IMR-90 (cell line): ENCODE measurements around the gene IL17B. TPM values are rescaled to one million over a fixed set of nuclear protein-coding genes. Genes with fewer than 3 reads are reported as not detected.
A peak's percentile ranks its signal among the peaks of the same experiment; 100 is the strongest.

Experiments
- ATAC-seq: fragments of 200-7000 bp; cut with Tn5 transposase; 2 replicates; pipeline ENCODE4 v1.9.1; 2020; ENCODE audit warnings: low read depth, mild to moderate bottlenecking, moderate library complexity
- BruUV-seq: library from RNA; stranded (reverse); fragments of 400-500 nt; replicated peaks from 2 replicates; lab custom pipeline; 2021; lab: Mats Ljungman, UMichigan
- CTCF ChIA-PET: fragments of 300-600 bp; formaldehyde crosslinking; extraction: SDS; loops from one replicate; lab custom pipeline; 2021; ENCODE audit warnings: antibody characterized with exemption; lab: Yijun Ruan, JAX
- POLR2A ChIA-PET: fragments of 300-600 bp; sonication (Branson Sonifier 250); formaldehyde crosslinking; loops from one replicate; lab custom pipeline; 2022; ENCODE audit warnings: antibody characterized with exemption; ENCODE audit not compliant: unreplicated experiment; lab: Charles Lee
- DNase-seq: peaks from one replicate; pipeline ENCODE4 v3.0.0; 2013
- H2AFZ ChIP-seq: replicated peaks from 2 replicates; pipeline ENCODE3; 2013; ENCODE audit warnings: low read length, mild to moderate bottlenecking; ENCODE audit not compliant: poor library complexity
- H2AK5ac ChIP-seq: 2 replicates; pipeline ENCODE4 v1.6.1; 2013; ENCODE audit warnings: low read depth, low read length, inconsistent platforms
- H2AK9ac ChIP-seq: replicated peaks from 2 replicates; pipeline ENCODE3; 2013; ENCODE audit warnings: mild to moderate bottlenecking, low read depth, low read length, moderate library complexity; ENCODE audit not compliant: poor library complexity
- H2BK120ac ChIP-seq: 2 replicates; pipeline ENCODE4 v1.6.1; 2013; ENCODE audit warnings: low read depth, low read length, inconsistent platforms
- H2BK15ac ChIP-seq: 3 replicates; pipeline ENCODE4 v1.6.1; 2013; ENCODE audit warnings: low read depth, low read length, inconsistent platforms
- H2BK20ac ChIP-seq: 2 replicates; pipeline ENCODE4 v1.6.1; 2013; ENCODE audit warnings: low read depth, mild to moderate bottlenecking, inconsistent platforms, low read length, moderate library complexity
- H2BK5ac ChIP-seq: 2 replicates; pipeline ENCODE4 v1.6.1; 2013; ENCODE audit warnings: mild to moderate bottlenecking, low read depth, low read length, inconsistent platforms; ENCODE audit not compliant: poor library complexity, severe bottlenecking
- H3K14ac ChIP-seq: replicated peaks from 2 replicates; pipeline ENCODE4 v1.6.1; 2013; ENCODE audit warnings: low read depth, low read length, inconsistent platforms
- H3K18ac ChIP-seq: 2 replicates; pipeline ENCODE4 v1.6.1; 2013; ENCODE audit warnings: low read depth, low read length, control low read depth
- H3K23ac ChIP-seq: 2 replicates; pipeline ENCODE4 v1.6.1; 2013; ENCODE audit warnings: low read depth, low read length, inconsistent platforms
- H3K27ac ChIP-seq: 2 replicates; pipeline ENCODE4 v1.5.1; 2013; ENCODE audit warnings: mild to moderate bottlenecking, control low read depth, low read length; ENCODE audit not compliant: insufficient read depth
- H3K27me3 ChIP-seq: 2 replicates; pipeline ENCODE4 v1.6.1; 2013; ENCODE audit warnings: low read length; ENCODE audit not compliant: control insufficient read depth, insufficient read depth
- H3K36me3 ChIP-seq: 2 replicates; pipeline ENCODE4 v1.6.1; 2013; ENCODE audit warnings: low read length, mixed read lengths; ENCODE audit not compliant: control insufficient read depth, insufficient read depth
- H3K4ac ChIP-seq: 2 replicates; pipeline ENCODE4 v1.6.1; 2013; ENCODE audit warnings: low read depth, low read length, inconsistent platforms
- H3K4me1 ChIP-seq: 2 replicates; pipeline ENCODE4 v1.6.1; 2013; ENCODE audit warnings: low read length, mixed read lengths; ENCODE audit not compliant: control insufficient read depth, insufficient read depth
- H3K4me2 ChIP-seq: 2 replicates; pipeline ENCODE4 v1.6.1; 2013; ENCODE audit warnings: low read depth, mild to moderate bottlenecking, control low read depth, low read length, moderate library complexity
- H3K4me3 ChIP-seq: 2 replicates; pipeline ENCODE4 v1.5.1; 2013; ENCODE audit warnings: low read depth, mild to moderate bottlenecking, control low read depth, low read length, moderate library complexity; ENCODE audit not compliant: insufficient read depth
- H3K56ac ChIP-seq: 2 replicates; pipeline ENCODE4 v1.6.1; 2013; ENCODE audit warnings: low read length, inconsistent platforms; ENCODE audit not compliant: insufficient read depth; ENCODE audit errors: extremely low read depth
- H3K79me1 ChIP-seq, 2 experiments: 2 replicates each; pipeline ENCODE4 v1.6.1; 2013; ENCODE audit warnings: low read length in 2 of 2, inconsistent platforms in 1 of 2, low read depth in 1 of 2
- H3K9ac ChIP-seq: 2 replicates; pipeline ENCODE4 v1.6.1; 2013; ENCODE audit warnings: low read depth, low read length, control low read depth
- H3K9me1 ChIP-seq: 2 replicates; pipeline ENCODE4 v1.6.1; 2013; ENCODE audit warnings: low read length, inconsistent platforms; ENCODE audit not compliant: insufficient read depth
- H3K9me3 ChIP-seq: 2 replicates; pipeline ENCODE4 v1.6.1; 2013; ENCODE audit warnings: low read length; ENCODE audit not compliant: control insufficient read depth, insufficient read depth
- H4K20me1 ChIP-seq: 2 replicates; pipeline ENCODE4 v1.6.1; 2013; ENCODE audit warnings: low read length, inconsistent platforms; ENCODE audit not compliant: insufficient read depth
- H4K5ac ChIP-seq: 2 replicates; pipeline ENCODE4 v1.6.1; 2013; ENCODE audit warnings: mild to moderate bottlenecking, low read depth, low read length, control low read depth
- H4K8ac ChIP-seq, 2 experiments: 2 replicates each; pipeline ENCODE4 v1.6.1; 2013; ENCODE audit warnings: low read depth in 2 of 2, low read length in 2 of 2, control low read depth in 1 of 2, inconsistent platforms in 1 of 2
- H4K91ac ChIP-seq: 2 replicates; pipeline ENCODE4 v1.6.1; 2013; ENCODE audit warnings: low read depth, low read length, inconsistent platforms; ENCODE audit not compliant: insufficient read depth
- FOS ChIP-seq: fragments of 150-350 bp; IDR thresholded peaks from 2 replicates; pipeline ENCODE4 v1.6.1; 2016; ENCODE audit warnings: low read depth, low read length
- MAZ ChIP-seq: IDR thresholded peaks from 2 replicates; pipeline ENCODE4 v1.6.1; 2012; ENCODE audit warnings: low read depth, mild to moderate bottlenecking, low read length, improper control_type of control experiment, moderate library complexity, borderline replicate concordance
- MXI1 ChIP-seq: IDR thresholded peaks from 2 replicates; pipeline ENCODE4 v1.6.1; 2012; ENCODE audit warnings: low read depth, mild to moderate bottlenecking, low read length, moderate library complexity, borderline replicate concordance
- POLR2A ChIP-seq: IDR thresholded peaks from 2 replicates; pipeline ENCODE4 v1.6.1; 2012; ENCODE audit warnings: mild to moderate bottlenecking, low read depth, low read length
- RCOR1 ChIP-seq: IDR thresholded peaks from 2 replicates; pipeline ENCODE4 v1.6.1; 2012; ENCODE audit warnings: mild to moderate bottlenecking, low read length, improper control_type of control experiment; ENCODE audit not compliant: insufficient replicate concordance
- WGBS, 2 experiments: methylation state at CpG; one replicate each; pipeline versions ENCODE4 v1.1.5 to v1.1.7; 2013; ENCODE audit warnings: missing lambda C conversion rate in 2 of 2; ENCODE audit not compliant: insufficient read length in 1 of 2; ENCODE audit errors: extremely low coverage in 2 of 2; 5-methylcytosine and 5-hydroxymethylcytosine counted together
- dilution Hi-C: fragments of 300-500 bp; cut with HindIII; formaldehyde crosslinking; loops from one replicate; pipeline ENCODE4 v1.14.3; 2018; ENCODE audit warnings: low sequenced_read_pairs; ENCODE audit not compliant: unreplicated experiment
- in situ Hi-C: fragments of 300-500 bp; cut with MboI; formaldehyde crosslinking; loops from 3 replicates; pipeline ENCODE4 v1.14.3; 2019; ENCODE audit warnings: low sequenced_read_pairs, inconsistent platforms, mixed read lengths
- intact Hi-C: fragments of 100-400 bp; cut with micrococcal nuclease; formaldehyde crosslinking; loops from 2 replicates; pipeline ENCODE4 v1.10.0; 2022
- polyA plus RNA-seq, 3 experiments: library from polyadenylated mRNA; depleted of rRNA; stranded (reverse); fragments of >200 nt; gene quantifications; 2 replicates each; pipeline ENCODE4 v1.2.3, GENCODE V29; 2012; ENCODE audit warnings: low replicate concordance in 1 of 3
- total RNA-seq: library from RNA; depleted of rRNA; stranded (reverse); fragments of >200 nt; gene quantifications from 2 replicates; pipeline ENCODE4 v1.2.3, GENCODE V29; 2012

The IL17B gene
- total and polyA plus RNA-seq, 2 of the 4 experiments (the other 2 are of a cell fraction), result 0.31 TPM; not detected in 1

DNA sequence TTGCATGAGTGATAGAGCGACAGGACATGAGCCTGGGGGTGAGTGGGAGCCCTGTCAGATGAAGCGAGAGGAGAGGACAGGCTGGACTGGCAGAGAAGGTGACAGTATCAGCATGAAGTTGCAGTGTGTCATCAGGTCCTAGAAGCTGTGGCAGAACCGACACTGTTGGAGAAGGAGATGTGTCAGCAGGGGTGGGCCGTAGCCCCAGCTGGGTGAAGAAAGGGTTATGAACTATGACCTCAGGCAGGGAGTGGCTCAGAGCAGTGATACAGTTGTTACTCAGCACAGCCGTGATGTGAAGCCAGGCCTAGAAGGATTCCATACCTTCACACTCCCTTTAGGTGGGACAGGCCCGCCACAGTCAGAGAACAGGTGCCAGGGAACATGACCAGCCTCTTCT is 13.7 kb downstream of the IL17B start:
- no peaks in the 10 kb centered on the region for H4K20me1 ChIP-seq
- dilution Hi-C loops, result no loop called here
- H2BK20ac ChIP-seq, result no peak overlapping the region
- BruUV-seq, result no TSS peak
- DNase-seq (no peak), ATAC-seq (no peak)
- no peak overlapping the region for H3K27ac ChIP-seq
- H3K9me3 ChIP-seq, result no peaks in the 10 kb centered on the region
- no peaks in the 10 kb centered on the region for H3K27me3 ChIP-seq
- intact Hi-C loops, result loop anchor here (5.0 kb wide), 2 partner anchors 197 to 252 kb away; no protein-coding TSS in a partner anchor
- 78% methylated on average over 3 of the region's 6 CpGs; no CpG with 5 or more reads in 1 of the 2 experiments for WGBS, 2 experiments
- ChIA-PET CTCF (no interaction called here), POLR2A (no interaction called here)
- H3K4me2 ChIP-seq, result no peak overlapping the region
- H3K4ac ChIP-seq, result no peak overlapping the region
- H4K8ac ChIP-seq, result no peak overlapping the region
- no peak overlapping the region for H2AK5ac ChIP-seq
- no peak for TF ChIP-seq MAZ
- no peak for TF ChIP-seq MXI1
- no peak for TF ChIP-seq FOS
- no peak for TF ChIP-seq RCOR1
- no peak for TF ChIP-seq POLR2A
- H3K18ac ChIP-seq, result no peak overlapping the region
- H4K5ac ChIP-seq, result no peak overlapping the region
- H3K4me1 ChIP-seq, result 0 out of 2 replicates have a peak, but pooled peaks cover 2% of the 10 kb centered on the region
- H3K4me3 ChIP-seq, result no peak overlapping the region
- no peaks in the 10 kb centered on the region; the same call in 1 of the 2 replicates for H3K9me1 ChIP-seq
- no peak overlapping the region for H2BK15ac ChIP-seq
- H3K14ac ChIP-seq, result no peak overlapping the region
- no peak overlapping the region for H3K9ac ChIP-seq
- no peak overlapping the region for H2BK120ac ChIP-seq
- in situ Hi-C loops, result no loop called here
- no peaks in the 10 kb centered on the region for H3K36me3 ChIP-seq
- H2BK5ac ChIP-seq, result no peak overlapping the region
- H4K91ac ChIP-seq, result no peak overlapping the region
- no peak overlapping the region for H2AFZ ChIP-seq
- no peak overlapping the region for H3K56ac ChIP-seq
- no peak overlapping the region for H3K23ac ChIP-seq
- H3K79me1 ChIP-seq, result no peaks in the 10 kb centered on the region; a peak in 1 of 4 replicates
- peak overlapping the region; percentile 53 for H2AK9ac ChIP-seq
